ENCODE results near the gene LUC7L3. TPM values are rescaled to one million over a fixed set of nuclear protein-coding genes. Genes with fewer than 3 reads are reported as not detected.

The LUC7L3 gene
- total RNA-seq, 1 experiment from 2014 or later = 185 TPM

DNA sequence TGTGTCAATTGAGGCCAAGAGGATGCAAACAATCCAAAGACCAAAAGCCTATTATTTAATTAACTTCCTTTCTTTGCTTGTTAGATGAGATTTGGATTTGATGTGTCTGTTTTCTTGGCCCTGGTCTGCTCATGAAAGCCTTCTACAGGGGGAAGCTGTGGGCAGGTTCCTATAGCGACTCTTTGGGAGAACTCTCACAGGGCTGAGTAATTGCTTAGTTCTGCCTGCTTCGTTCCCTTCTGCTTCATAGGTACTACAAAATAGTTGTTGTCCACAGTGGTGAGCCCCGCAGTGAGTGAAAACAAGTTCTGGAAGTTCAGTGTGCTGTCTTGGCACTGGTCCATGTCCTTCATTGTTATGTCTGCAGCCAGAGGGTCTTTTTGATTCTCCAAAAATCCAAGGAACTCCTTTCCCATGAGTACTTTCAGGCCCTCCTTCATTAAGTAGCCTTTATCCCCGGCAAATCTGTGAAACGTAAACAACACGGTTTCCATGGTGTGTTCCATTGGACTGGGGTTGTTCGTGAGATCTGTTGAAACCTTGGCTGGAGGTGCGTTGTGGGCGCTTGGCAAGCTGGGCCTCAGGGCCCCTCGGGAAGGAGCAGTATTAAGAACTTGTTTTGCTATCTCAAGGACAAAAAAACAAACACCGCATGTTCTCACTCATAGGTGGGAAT, 77.9 kb downstream of the LUC7L3 start:
- intact Hi-C loops (cut with micrococcal nuclease; ENCODE audit: unreplicated experiment) = no loop called here
- H3K4me1 ChIP-seq (ENCODE audit: insufficient read depth, low read length, poor library complexity, severe bottlenecking) = peaks cover 34% of the 10 kb centered on the region
- DNase-seq (ENCODE audit: low spot score) = no peak
- no peaks in the 10 kb centered on the region for H3K27me3 ChIP-seq (replicated peaks; ENCODE audit: insufficient read depth, low read depth, low read length, poor library complexity)
- CTCF ChIA-PET = no interaction called here
- no peak for TF ChIP-seq EZH2 (IDR thresholded peaks at IDR 0.05; ENCODE audit: borderline replicate concordance, low read depth, low read length, poor library complexity, severe bottlenecking)
- TF ChIP-seq, protein P1, sequence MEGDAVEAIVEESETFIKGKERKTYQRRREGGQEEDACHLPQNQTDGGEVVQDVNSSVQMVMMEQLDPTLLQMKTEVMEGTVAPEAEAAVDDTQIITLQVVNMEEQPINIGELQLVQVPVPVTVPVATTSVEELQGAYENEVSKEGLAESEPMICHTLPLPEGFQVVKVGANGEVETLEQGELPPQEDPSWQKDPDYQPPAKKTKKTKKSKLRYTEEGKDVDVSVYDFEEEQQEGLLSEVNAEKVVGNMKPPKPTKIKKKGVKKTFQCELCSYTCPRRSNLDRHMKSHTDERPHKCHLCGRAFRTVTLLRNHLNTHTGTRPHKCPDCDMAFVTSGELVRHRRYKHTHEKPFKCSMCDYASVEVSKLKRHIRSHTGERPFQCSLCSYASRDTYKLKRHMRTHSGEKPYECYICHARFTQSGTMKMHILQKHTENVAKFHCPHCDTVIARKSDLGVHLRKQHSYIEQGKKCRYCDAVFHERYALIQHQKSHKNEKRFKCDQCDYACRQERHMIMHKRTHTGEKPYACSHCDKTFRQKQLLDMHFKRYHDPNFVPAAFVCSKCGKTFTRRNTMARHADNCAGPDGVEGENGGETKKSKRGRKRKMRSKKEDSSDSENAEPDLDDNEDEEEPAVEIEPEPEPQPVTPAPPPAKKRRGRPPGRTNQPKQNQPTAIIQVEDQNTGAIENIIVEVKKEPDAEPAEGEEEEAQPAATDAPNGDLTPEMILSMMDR (conservative IDR thresholded peaks at IDR 0.05; ENCODE audit: low read depth, low read length) = no peak
- POLR2A ChIA-PET (ENCODE audit: low non-redundant PET) = no interaction called here
- no peak overlapping the region for H3K27ac ChIP-seq (ENCODE audit: low read depth, low read length, poor library complexity, severe bottlenecking)
- no TSS peak for BruUV-seq (replicated peaks)
- no peaks in the 10 kb centered on the region for H3K36me3 ChIP-seq (ENCODE audit: insufficient read depth, low read length, poor library complexity, severe bottlenecking)
- no peak overlapping the region for H3K4me3 ChIP-seq (ENCODE audit: low read depth, low read length, poor library complexity, severe bottlenecking)
- H3K9me3 ChIP-seq (ENCODE audit: low read depth, low read length, poor library complexity, severe bottlenecking) = no peaks in the 10 kb centered on the region

DNA sequence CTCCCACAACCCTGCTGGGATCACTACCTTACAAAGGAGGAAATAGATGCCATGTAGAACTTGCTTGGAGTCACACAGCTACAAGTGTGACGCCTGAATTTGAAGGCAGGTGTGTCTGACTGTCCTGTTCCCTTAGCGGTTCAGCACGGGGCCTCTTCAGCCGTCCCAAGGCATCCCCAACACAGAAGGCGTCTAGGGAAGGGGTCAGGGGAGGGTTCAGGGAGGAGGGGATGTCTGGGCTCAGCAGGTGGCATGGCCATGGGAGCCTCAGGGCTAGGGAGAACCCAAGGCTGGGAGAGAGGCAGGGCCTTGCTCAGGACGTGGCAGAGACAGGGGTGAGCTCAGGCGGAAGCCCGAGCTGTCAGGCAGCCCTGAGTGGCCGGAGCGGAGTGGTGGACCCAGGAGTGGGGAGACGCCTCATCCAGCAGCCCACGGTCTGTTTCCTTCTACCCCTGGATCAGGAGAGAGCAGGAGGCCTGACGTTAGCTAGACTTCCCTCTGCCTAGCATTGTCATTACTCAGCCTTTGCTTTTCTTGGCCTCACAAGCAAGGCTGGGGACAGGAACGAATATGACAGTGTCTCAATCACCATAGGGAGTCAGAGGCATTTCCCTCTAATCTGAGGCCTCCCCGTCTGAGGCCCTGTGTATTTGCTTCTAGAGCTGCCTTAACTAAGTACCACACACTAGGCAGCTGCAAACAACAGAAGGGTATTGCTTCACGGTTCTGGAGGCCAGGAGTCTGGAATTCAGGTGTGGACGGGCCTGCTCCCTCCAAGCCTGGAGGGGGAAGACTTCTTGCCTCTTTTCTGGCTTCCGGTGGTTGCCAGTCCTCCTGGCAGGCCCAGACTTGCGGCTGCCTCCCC, 79.3 kb downstream of the LUC7L3 start:
- TF ChIP-seq, protein P1 (conservative IDR thresholded peaks at IDR 0.05; ENCODE audit: low read depth, low read length) = no peak
- TF ChIP-seq EZH2 (IDR thresholded peaks at IDR 0.05; ENCODE audit: borderline replicate concordance, low read depth, low read length, poor library complexity, severe bottlenecking) = no peak
- H3K27ac ChIP-seq (ENCODE audit: low read depth, low read length, poor library complexity, severe bottlenecking) = peak overlapping the region; percentile 71
- H3K4me1 ChIP-seq (ENCODE audit: insufficient read depth, low read length, poor library complexity, severe bottlenecking) = peaks cover 32% of the 10 kb centered on the region
- BruUV-seq (replicated peaks) = no TSS peak
- no peaks in the 10 kb centered on the region for H3K9me3 ChIP-seq (ENCODE audit: low read depth, low read length, poor library complexity, severe bottlenecking)
- no peaks in the 10 kb centered on the region for H3K27me3 ChIP-seq (replicated peaks; ENCODE audit: insufficient read depth, low read depth, low read length, poor library complexity)
- no peak for DNase-seq (ENCODE audit: low spot score)
- H3K36me3 ChIP-seq (ENCODE audit: insufficient read depth, low read length, poor library complexity, severe bottlenecking) = no peaks in the 10 kb centered on the region
- ChIA-PET POLR2A (ENCODE audit: low non-redundant PET) (interaction anchor here (0.5 kb wide), 1 partner anchor 78 kb away, joined by 4 read pairs; no protein-coding TSS in a partner anchor), CTCF (interaction anchor here (2.2 kb wide), 1 partner anchor 16 kb away, joined by 9 read pairs; no protein-coding TSS in a partner anchor)
- intact Hi-C loops (cut with micrococcal nuclease; ENCODE audit: unreplicated experiment) = no loop called here
- H3K4me3 ChIP-seq (ENCODE audit: low read depth, low read length, poor library complexity, severe bottlenecking) = no peak overlapping the region

DNA sequence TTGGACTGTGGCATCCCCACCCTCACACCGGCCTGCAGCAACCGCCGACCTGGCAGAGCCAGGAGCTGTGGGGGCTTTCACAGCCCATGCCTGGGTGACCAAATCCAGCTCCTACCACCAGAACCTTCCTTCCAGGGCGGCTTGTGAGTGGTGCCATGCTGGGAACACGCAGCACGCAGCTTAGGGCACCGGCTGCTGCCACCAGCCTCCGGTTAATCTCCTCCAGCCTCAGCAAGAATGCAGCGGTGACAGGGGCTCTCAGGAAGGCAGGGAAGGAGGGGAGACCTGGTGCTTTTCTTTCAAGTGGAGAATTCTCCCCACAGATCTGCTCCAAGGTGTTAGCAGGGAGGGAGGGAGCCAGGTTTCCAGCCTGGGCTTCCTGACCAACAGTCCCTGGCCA, 80.2 kb downstream of the LUC7L3 start:
- no peaks in the 10 kb centered on the region for H3K27me3 ChIP-seq (replicated peaks; ENCODE audit: insufficient read depth, low read depth, low read length, poor library complexity)
- no peaks in the 10 kb centered on the region for H3K36me3 ChIP-seq (ENCODE audit: insufficient read depth, low read length, poor library complexity, severe bottlenecking)
- peaks cover 25% of the 10 kb centered on the region for H3K4me1 ChIP-seq (ENCODE audit: insufficient read depth, low read length, poor library complexity, severe bottlenecking)
- no TSS peak for BruUV-seq (replicated peaks)
- ChIA-PET POLR2A (ENCODE audit: low non-redundant PET) (interaction anchor here (0.5 kb wide), 1 partner anchor 77 kb away, joined by 4 read pairs; no protein-coding TSS in a partner anchor), CTCF (interaction anchor here (2.2 kb wide), 1 partner anchor 17 kb away, joined by 9 read pairs; no protein-coding TSS in a partner anchor)
- TF ChIP-seq EZH2 (IDR thresholded peaks at IDR 0.05; ENCODE audit: borderline replicate concordance, low read depth, low read length, poor library complexity, severe bottlenecking) = no peak
- TF ChIP-seq, protein P1 (conservative IDR thresholded peaks at IDR 0.05; ENCODE audit: low read depth, low read length) = no peak
- H3K27ac ChIP-seq (ENCODE audit: low read depth, low read length, poor library complexity, severe bottlenecking) = no peak overlapping the region
- no peaks in the 10 kb centered on the region for H3K9me3 ChIP-seq (ENCODE audit: low read depth, low read length, poor library complexity, severe bottlenecking)
- no peak for DNase-seq (ENCODE audit: low spot score)
- intact Hi-C loops (cut with micrococcal nuclease; ENCODE audit: unreplicated experiment) = no loop called here
- H3K4me3 ChIP-seq (ENCODE audit: low read depth, low read length, poor library complexity, severe bottlenecking) = no peak overlapping the region
